HepG2 (cell line): ENCODE data around the gene STX1B. TPM values are rescaled to one million over a fixed set of nuclear protein-coding genes. Genes with fewer than 3 reads are reported as not detected.

ENCODE experiments used
- ARNTL ChIP-seq: sonication (generic); formaldehyde crosslinking; IDR thresholded peaks from 2 replicates; pipeline ENCODE4 v1.4.0; 2020; ENCODE audit warnings: mild to moderate bottlenecking, missing genetic modification reagents
- CREB3 ChIP-seq: sonication (generic); formaldehyde crosslinking; IDR thresholded peaks from 2 replicates; pipeline ENCODE4 v1.5.0; 2020; ENCODE audit warnings: missing genetic modification reagents
- FOXO4 ChIP-seq: sonication (generic); formaldehyde crosslinking; conservative IDR thresholded peaks from 2 replicates; pipeline ENCODE4 v1.8.1; 2023; ENCODE audit warnings: missing genetic modification reagents
- IKZF4 ChIP-seq: sonication (generic); formaldehyde crosslinking; IDR thresholded peaks from 2 replicates; pipeline ENCODE4 v1.5.1; 2020; ENCODE audit warnings: borderline replicate concordance, mild to moderate bottlenecking, low read depth, missing genetic modification reagents; ENCODE audit errors: not compliant biosample characterization
- KAT8 ChIP-seq: IDR thresholded peaks from 2 replicates; pipeline ENCODE4 v1.6.1; 2016; ENCODE audit warnings: missing genetic modification reagents, missing compliant biosample characterization
- MTERF4 ChIP-seq: sonication (generic); formaldehyde crosslinking; IDR thresholded peaks from 2 replicates; pipeline ENCODE4 v1.8.0; 2023; ENCODE audit warnings: mild to moderate bottlenecking, missing genetic modification reagents
- PHF20 ChIP-seq: sonication (generic); formaldehyde crosslinking; IDR thresholded peaks from 2 replicates; pipeline ENCODE4 v1.5.0; 2020; ENCODE audit warnings: mild to moderate bottlenecking, missing genetic modification reagents
- PITX1 ChIP-seq: sonication (generic); formaldehyde crosslinking; IDR thresholded peaks from 2 replicates; pipeline ENCODE4 v1.5.1; 2020; ENCODE audit warnings: mild to moderate bottlenecking, missing genetic modification reagents
- PREB ChIP-seq: sonication (generic); formaldehyde crosslinking; IDR thresholded peaks from 2 replicates; pipeline ENCODE4 v1.4.0; 2020; ENCODE audit warnings: missing genetic modification reagents
- SKI ChIP-seq: fragments of 450-650 bp; IDR thresholded peaks from one replicate; pipeline ENCODE4 v1.6.1; 2018; ENCODE audit warnings: mild to moderate bottlenecking; ENCODE audit not compliant: partially characterized antibody
- SP2 ChIP-seq: sonication (generic); formaldehyde crosslinking; IDR thresholded peaks from 2 replicates; pipeline ENCODE4 v1.5.1; 2020; ENCODE audit warnings: mild to moderate bottlenecking, missing genetic modification reagents
- TIGD3 ChIP-seq: sonication (generic); formaldehyde crosslinking; IDR thresholded peaks from 2 replicates; pipeline ENCODE4 v1.5.1; 2020; ENCODE audit warnings: mild to moderate bottlenecking, missing genetic modification reagents, borderline replicate concordance
- YY1 ChIP-seq: IDR thresholded peaks from 2 replicates; pipeline ENCODE4 v1.6.1; 2011; ENCODE audit warnings: low read length, low read depth, moderate library complexity, mild to moderate bottlenecking; ENCODE audit not compliant: insufficient read depth, insufficient replicate concordance
- ZBTB7A ChIP-seq: sonication (generic); formaldehyde crosslinking; IDR thresholded peaks from 2 replicates; pipeline ENCODE4 v1.8.0; 2022; ENCODE audit warnings: mild to moderate bottlenecking, missing genetic modification reagents
- ZFP36L2 ChIP-seq: sonication (generic); formaldehyde crosslinking; IDR thresholded peaks from 2 replicates; pipeline ENCODE4 v1.4.0; 2020; ENCODE audit warnings: missing genetic modification reagents
- ZNF136 ChIP-seq: sonication (generic); formaldehyde crosslinking; IDR thresholded peaks from 2 replicates; pipeline ENCODE4 v1.8.1; 2022; ENCODE audit warnings: low read depth, mild to moderate bottlenecking, moderate library complexity, missing genetic modification reagents
- ZNF280B ChIP-seq: sonication (generic); formaldehyde crosslinking; IDR thresholded peaks from 2 replicates; pipeline ENCODE4 v1.5.0; 2020; ENCODE audit warnings: missing genetic modification reagents, mild to moderate bottlenecking, borderline replicate concordance
- ZNF3 ChIP-seq: IDR thresholded peaks from 2 replicates; pipeline ENCODE4 v1.7.0; 2017; ENCODE audit warnings: inconsistent platforms
- ZNF556 ChIP-seq: sonication (generic); formaldehyde crosslinking; IDR thresholded peaks from 2 replicates; pipeline ENCODE4 v1.4.0; 2020; ENCODE audit warnings: mild to moderate bottlenecking, missing genetic modification reagents, borderline replicate concordance
- ZNF564 ChIP-seq: sonication (generic); formaldehyde crosslinking; IDR thresholded peaks from 2 replicates; pipeline ENCODE4 v1.8.1; 2023; ENCODE audit warnings: mild to moderate bottlenecking, missing genetic modification reagents
- ZSCAN31 ChIP-seq: sonication (generic); formaldehyde crosslinking; IDR thresholded peaks from 2 replicates; pipeline ENCODE4 v1.5.0; 2020; ENCODE audit warnings: low read depth, mild to moderate bottlenecking, missing genetic modification reagents
- polyA plus RNA-seq, 8 experiments: library from polyadenylated mRNA; depleted of rRNA in 3 of 8; stranded (reverse) in 7 of 8; unstranded in 1 of 8; fragments of >200 nt; fragmentation: Illumina TruSeq in 4 of 8; extraction: Trizol in 4 of 8; gene quantifications; 2 replicates each; pipeline versions ENCODE4 v1.2.1 to v1.2.3, GENCODE V29; 2011 to 2016; ENCODE audit warnings: low read depth in 4 of 8, missing spikeins in 1 of 8, mixed read lengths in 1 of 8; ENCODE audit not compliant: insufficient read depth in 1 of 8
- total RNA-seq, 5 experiments: library from RNA; depleted of rRNA; stranded (reverse); fragments of >200 nt; fragmentation: Illumina TruSeq; extraction: Trizol; gene quantifications; 2 replicates each; pipeline ENCODE4 v1.2.3, GENCODE V29; 2016; ENCODE audit warnings: low read depth in 1 of 5

STX1B gene
- total and polyA plus RNA-seq, 2 of the 13 experiments (the other 11 are each of a cell fraction or from before 2014, with no cell fraction given): 2.1 to 3.0 TPM

GRCh38 chr16:30998852-30999761, 11.3 kb downstream of the STX1B start (continued):
- TF ChIP-seq ZNF136 (CRISPR knock-in tag) (no peak), ZNF3 (no peak), PHF20 (CRISPR knock-in tag) (peak; percentile 52; the same call in 1 of the 2 replicates), ZBTB7A (no peak), ZSCAN31 (CRISPR knock-in tag) (peak; percentile 29; the same call in 1 of the 2 replicates), PITX1 (peak; percentile 90), CREB3 (CRISPR knock-in tag) (no peak), ZFP36L2 (CRISPR knock-in tag) (no peak), SKI (peak; percentile 84), MTERF4 (CRISPR knock-in tag) (no peak), ZNF556 (peak; percentile 53; the same call in 1 of the 2 replicates), FOXO4 (no peak), PREB (CRISPR knock-in tag) (0 out of 2 replicates have a peak, but pooled peaks have one; percentile 51), YY1 (no peak), ZNF280B (CRISPR knock-in tag) (no peak), ZNF564 (CRISPR knock-in tag) (no peak), TIGD3 (CRISPR knock-in tag) (peak; percentile 46; the same call in 1 of the 2 replicates), IKZF4 (CRISPR knock-in tag) (peak; percentile 52), KAT8 (CRISPR knock-in tag) (peak; percentile 50; the same call in 1 of the 2 replicates), SP2 (no peak), ARNTL (CRISPR knock-in tag) (peak; percentile 65; the same call in 1 of the 2 replicates)
